ENCODE measurements around the gene TRIM25. TPM values are rescaled to one million over a fixed set of nuclear protein-coding genes. Genes with fewer than 3 reads are reported as not detected.

TRIM25 gene
- total RNA-seq, 1 donor from 2014 or later: 25.6 TPM

DNA sequence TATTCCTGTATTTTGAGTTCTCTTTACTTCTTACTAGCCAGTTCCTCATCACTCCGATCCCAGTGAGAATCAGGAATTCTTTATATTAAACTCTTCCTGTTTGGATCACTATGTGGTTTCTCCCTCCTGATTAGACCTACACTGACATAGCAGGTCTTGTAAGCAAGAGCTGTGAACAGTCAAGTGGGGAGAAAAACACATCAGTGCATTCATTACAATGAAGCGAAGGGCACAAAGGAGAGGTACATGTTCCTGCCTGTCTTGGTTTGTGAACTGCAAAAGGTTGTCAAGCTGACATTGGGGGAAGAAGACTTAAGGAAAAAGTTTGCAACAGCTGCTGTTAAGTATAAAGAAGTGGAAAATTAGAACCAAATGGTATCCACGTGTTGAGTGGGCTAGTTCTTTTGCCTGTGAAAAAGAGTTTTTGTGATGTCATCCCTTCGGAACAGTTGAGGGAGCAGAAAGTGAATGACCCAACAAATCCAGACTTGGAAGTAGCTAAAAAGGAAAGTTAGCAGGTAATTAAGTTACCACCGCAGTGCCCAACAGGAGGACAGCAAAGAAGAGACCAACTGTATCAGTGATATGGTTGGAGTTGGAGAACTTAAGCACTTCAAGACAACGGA is 23.0 kb upstream of the TRIM25 start:
- no peak for DNase-seq (ENCODE audit: low read depth, low spot score)
- Mint-ChIP-seq H3K4me3 (no peak overlapping the region), H3K4me1 (peaks cover 4% of the 10 kb centered on the region), H3K27me3 (ENCODE audit: low read depth) (no peaks in the 10 kb centered on the region), H3K9me3 (no peaks in the 10 kb centered on the region), H3K27ac (ENCODE audit: unreplicated experiment) (no peak overlapping the region), H3K36me3 (ENCODE audit: low read depth) (peaks cover 50% of the 10 kb centered on the region)
- no peak for TF ChIP-seq CTCF (conservative IDR thresholded peaks at IDR 0.05)

DNA sequence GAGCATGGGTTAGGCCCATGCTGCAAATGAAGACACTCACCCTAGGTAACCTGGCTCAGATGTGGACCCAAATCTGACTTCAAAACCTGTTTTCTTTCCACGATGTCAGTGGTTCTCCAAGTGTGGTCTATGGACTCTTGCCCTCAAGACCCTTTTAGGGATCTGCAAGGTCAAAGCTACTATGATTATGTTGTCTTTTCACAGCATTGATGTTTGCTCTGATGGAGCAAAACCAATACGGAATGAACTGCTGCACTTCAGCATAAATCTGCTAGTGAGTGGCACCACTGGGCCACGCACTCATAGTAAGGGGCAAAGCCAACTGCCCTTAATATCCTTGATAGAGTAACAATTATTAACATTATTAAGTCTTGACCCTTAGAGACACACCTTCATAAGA is 21.6 kb upstream of the TRIM25 start:
- H3K27me3 Mint-ChIP-seq (ENCODE audit: low read depth): no peaks in the 10 kb centered on the region
- no peak for DNase-seq (ENCODE audit: low read depth, low spot score)
- peaks cover 2% of the 10 kb centered on the region for H3K9me3 Mint-ChIP-seq
- H3K27ac Mint-ChIP-seq (ENCODE audit: unreplicated experiment): no peak overlapping the region
- no peak for TF ChIP-seq CTCF (conservative IDR thresholded peaks at IDR 0.05)
- no peak overlapping the region for H3K4me3 Mint-ChIP-seq
- H3K4me1 Mint-ChIP-seq: peaks cover 4% of the 10 kb centered on the region
- H3K36me3 Mint-ChIP-seq (ENCODE audit: low read depth): peaks cover 54% of the 10 kb centered on the region

DNA sequence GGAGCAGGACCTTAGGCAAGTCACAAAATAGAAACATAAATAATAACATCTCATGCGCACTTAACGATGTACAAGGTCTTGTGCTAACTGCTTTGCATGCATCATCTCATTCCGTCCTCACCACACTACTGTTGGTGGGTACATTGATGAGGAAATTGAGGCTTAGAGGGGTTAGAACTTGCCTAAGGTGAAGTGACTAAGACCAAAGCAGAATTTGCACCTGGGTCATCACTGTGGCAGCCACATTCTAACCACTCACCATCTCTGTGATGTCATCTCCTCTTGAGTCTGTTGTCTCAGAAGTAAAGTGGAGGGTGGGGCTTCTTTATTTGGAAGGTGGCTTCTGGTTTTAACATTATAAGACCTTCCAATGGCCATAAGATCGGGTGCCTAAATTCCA is 20.4 kb upstream of the TRIM25 start:
- no peak overlapping the region for H3K27ac Mint-ChIP-seq (ENCODE audit: unreplicated experiment)
- peaks cover 58% of the 10 kb centered on the region for H3K36me3 Mint-ChIP-seq (ENCODE audit: low read depth)
- H3K9me3 Mint-ChIP-seq: peaks cover 4% of the 10 kb centered on the region
- no peaks in the 10 kb centered on the region for H3K27me3 Mint-ChIP-seq (ENCODE audit: low read depth)
- DNase-seq (ENCODE audit: low read depth, low spot score): no peak
- no peak for TF ChIP-seq CTCF (conservative IDR thresholded peaks at IDR 0.05)
- no peak overlapping the region for H3K4me3 Mint-ChIP-seq
- no peaks in the 10 kb centered on the region for H3K4me1 Mint-ChIP-seq

DNA sequence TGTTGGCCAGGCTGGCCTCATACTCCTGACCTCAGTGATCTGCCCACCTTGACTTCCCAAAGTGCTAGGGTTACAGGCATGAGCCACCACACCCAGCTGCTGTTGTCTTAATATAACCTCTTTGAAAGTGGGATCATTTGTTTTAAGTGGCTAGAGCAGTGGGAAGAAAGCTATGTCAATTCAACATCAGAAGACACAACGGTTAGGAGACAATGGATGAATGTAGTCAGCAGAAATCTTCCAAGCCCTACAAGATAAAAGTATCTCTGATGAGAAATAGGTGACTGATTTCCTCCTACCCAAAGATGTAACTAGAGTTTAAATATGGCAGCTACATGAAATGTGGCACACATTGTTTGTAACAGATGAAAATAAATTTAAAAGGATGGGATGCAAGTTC is 20.0 kb upstream of the TRIM25 start:
- Mint-ChIP-seq H3K4me1 (no peaks in the 10 kb centered on the region), H3K9me3 (peaks cover 4% of the 10 kb centered on the region), H3K4me3 (no peak overlapping the region), H3K36me3 (ENCODE audit: low read depth) (peaks cover 60% of the 10 kb centered on the region), H3K27ac (ENCODE audit: unreplicated experiment) (no peak overlapping the region), H3K27me3 (ENCODE audit: low read depth) (no peaks in the 10 kb centered on the region)
- no peak for DNase-seq (ENCODE audit: low read depth, low spot score)
- TF ChIP-seq CTCF (conservative IDR thresholded peaks at IDR 0.05): no peak

DNA sequence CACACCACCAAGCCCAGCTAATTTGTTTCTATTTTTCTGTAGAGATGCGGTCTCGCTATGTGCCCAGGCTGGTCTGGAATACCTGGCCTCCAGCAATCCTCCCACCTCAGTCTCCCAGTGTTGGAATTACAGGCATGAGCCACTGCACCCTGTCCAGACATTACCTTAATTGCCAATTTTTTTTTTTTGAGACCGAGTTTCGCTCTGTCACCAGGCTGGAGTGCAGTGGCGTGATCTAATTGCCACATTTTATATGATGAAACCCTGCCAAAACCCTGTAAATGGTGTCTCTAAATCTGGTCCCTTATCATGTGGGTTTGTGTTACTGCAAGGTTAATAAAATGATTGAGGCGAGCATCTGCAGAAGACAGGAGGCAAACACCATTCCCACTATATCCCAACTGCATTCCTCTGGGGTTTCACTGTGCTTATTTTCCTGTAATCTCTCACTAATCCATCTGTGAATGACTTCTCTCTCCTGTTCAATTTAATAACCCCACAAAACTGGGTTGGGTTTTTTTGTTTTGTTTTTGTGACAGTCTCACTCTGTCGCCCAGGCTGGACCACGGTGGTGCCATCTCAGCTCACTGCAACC is 19.4 kb upstream of the TRIM25 start:
- no peak overlapping the region for H3K4me3 Mint-ChIP-seq
- no peak for DNase-seq (ENCODE audit: low read depth, low spot score)
- no peaks in the 10 kb centered on the region for H3K27me3 Mint-ChIP-seq (ENCODE audit: low read depth)
- no peaks in the 10 kb centered on the region for H3K4me1 Mint-ChIP-seq
- TF ChIP-seq CTCF (conservative IDR thresholded peaks at IDR 0.05): no peak
- peaks cover 55% of the 10 kb centered on the region for H3K36me3 Mint-ChIP-seq (ENCODE audit: low read depth)
- H3K9me3 Mint-ChIP-seq: peaks cover 6% of the 10 kb centered on the region
- H3K27ac Mint-ChIP-seq (ENCODE audit: unreplicated experiment): no peak overlapping the region

Measured in neural crest cell (in vitro differentiated cells).